ENCODE results near the gene ATP6V0D1. TPM values are rescaled to one million over a fixed set of nuclear protein-coding genes. Genes with fewer than 3 reads are reported as not detected.

ATP6V0D1 gene
- total and polyA plus RNA-seq, 2 experiments from 2014 or later: 20.6 to 68.7 TPM

DNA sequence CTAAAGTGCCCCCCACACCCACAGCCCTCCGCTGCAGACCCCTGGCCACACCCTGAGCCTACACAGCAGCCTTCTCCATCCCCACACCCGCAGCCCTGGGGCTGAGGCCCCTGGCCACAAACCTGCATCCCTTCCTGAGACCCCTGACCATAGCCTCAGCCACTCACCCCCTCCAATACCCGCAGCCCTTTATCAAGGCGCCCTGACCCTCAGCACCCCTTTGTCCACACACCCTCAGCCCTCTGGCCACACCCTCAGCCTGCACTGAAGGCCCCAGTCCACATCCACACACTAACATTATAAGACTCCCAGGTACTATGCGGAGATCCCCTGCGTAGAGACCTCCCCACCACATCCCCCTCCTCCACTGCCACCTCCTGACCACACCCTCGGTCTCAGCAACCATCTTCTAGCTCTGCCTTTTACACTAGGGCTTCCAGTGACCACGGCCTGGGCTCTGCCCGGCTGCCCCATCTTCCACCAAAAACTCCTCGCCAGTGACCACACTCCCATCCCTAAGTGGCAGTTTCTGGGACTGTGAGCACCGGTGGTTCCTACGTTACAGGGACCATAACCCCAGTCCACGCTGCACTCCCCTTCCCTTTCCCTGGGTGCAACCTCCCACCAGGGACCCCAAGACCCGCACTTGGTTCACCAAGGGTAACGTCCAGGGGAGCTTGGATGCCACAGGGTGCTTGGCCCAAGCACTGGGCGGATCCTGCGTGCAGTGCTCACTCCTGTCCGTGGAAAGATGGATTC is 88.5 kb downstream of the ATP6V0D1 start:
- H2AFZ ChIP-seq: peak overlapping the region; percentile 94
- Mint-ChIP-seq H3K4me3 (no peak overlapping the region), H3K36me3 (ENCODE audit: low read depth) (no peaks in the 10 kb centered on the region), H3K9me3 (no peaks in the 10 kb centered on the region), H3K27ac (no peak overlapping the region), H3K4me1 (peaks cover 25% of the 10 kb centered on the region), H3K27me3 (ENCODE audit: insufficient read depth, low read depth, poor library complexity) (peaks cover 60% of the 10 kb centered on the region)
- TF ChIP-seq EZH2phosphoT487 (IDR thresholded peaks at IDR 0.05; ENCODE audit: unreplicated experiment) (no peak), NANOG (IDR thresholded peaks at IDR 0.05; ENCODE audit: borderline replicate concordance) (no peak), ZNF114 (CRISPR knock-in tag; IDR thresholded peaks at IDR 0.05) (no peak), ZNF331 (CRISPR knock-in tag; IDR thresholded peaks at IDR 0.05; ENCODE audit: low read depth) (no peak), JUNB (IDR thresholded peaks at IDR 0.05; ENCODE audit: unreplicated experiment) (no peak), POLR2AphosphoS5 (IDR thresholded peaks at IDR 0.05; ENCODE audit: low read depth) (no peak), EZH2 (IDR thresholded peaks at IDR 0.05; ENCODE audit: low read depth, unreplicated experiment) (no peak), CREB1 (CRISPR knock-in tag; IDR thresholded peaks at IDR 0.05; ENCODE audit: low read depth) (no peak), STAT1 (IDR thresholded peaks at IDR 0.05; ENCODE audit: unreplicated experiment) (no peak)
- TF ChIP-seq, protein P1, sequence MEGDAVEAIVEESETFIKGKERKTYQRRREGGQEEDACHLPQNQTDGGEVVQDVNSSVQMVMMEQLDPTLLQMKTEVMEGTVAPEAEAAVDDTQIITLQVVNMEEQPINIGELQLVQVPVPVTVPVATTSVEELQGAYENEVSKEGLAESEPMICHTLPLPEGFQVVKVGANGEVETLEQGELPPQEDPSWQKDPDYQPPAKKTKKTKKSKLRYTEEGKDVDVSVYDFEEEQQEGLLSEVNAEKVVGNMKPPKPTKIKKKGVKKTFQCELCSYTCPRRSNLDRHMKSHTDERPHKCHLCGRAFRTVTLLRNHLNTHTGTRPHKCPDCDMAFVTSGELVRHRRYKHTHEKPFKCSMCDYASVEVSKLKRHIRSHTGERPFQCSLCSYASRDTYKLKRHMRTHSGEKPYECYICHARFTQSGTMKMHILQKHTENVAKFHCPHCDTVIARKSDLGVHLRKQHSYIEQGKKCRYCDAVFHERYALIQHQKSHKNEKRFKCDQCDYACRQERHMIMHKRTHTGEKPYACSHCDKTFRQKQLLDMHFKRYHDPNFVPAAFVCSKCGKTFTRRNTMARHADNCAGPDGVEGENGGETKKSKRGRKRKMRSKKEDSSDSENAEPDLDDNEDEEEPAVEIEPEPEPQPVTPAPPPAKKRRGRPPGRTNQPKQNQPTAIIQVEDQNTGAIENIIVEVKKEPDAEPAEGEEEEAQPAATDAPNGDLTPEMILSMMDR (conservative IDR thresholded peaks at IDR 0.05; ENCODE audit: low read depth in 2 of 2): no peak
- TF ChIP-seq, protein P2, sequence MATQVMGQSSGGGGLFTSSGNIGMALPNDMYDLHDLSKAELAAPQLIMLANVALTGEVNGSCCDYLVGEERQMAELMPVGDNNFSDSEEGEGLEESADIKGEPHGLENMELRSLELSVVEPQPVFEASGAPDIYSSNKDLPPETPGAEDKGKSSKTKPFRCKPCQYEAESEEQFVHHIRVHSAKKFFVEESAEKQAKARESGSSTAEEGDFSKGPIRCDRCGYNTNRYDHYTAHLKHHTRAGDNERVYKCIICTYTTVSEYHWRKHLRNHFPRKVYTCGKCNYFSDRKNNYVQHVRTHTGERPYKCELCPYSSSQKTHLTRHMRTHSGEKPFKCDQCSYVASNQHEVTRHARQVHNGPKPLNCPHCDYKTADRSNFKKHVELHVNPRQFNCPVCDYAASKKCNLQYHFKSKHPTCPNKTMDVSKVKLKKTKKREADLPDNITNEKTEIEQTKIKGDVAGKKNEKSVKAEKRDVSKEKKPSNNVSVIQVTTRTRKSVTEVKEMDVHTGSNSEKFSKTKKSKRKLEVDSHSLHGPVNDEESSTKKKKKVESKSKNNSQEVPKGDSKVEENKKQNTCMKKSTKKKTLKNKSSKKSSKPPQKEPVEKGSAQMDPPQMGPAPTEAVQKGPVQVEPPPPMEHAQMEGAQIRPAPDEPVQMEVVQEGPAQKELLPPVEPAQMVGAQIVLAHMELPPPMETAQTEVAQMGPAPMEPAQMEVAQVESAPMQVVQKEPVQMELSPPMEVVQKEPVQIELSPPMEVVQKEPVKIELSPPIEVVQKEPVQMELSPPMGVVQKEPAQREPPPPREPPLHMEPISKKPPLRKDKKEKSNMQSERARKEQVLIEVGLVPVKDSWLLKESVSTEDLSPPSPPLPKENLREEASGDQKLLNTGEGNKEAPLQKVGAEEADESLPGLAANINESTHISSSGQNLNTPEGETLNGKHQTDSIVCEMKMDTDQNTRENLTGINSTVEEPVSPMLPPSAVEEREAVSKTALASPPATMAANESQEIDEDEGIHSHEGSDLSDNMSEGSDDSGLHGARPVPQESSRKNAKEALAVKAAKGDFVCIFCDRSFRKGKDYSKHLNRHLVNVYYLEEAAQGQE (IDR thresholded peaks at IDR 0.05; ENCODE audit: unreplicated experiment): no peak
- TF ChIP-seq, protein P3, sequence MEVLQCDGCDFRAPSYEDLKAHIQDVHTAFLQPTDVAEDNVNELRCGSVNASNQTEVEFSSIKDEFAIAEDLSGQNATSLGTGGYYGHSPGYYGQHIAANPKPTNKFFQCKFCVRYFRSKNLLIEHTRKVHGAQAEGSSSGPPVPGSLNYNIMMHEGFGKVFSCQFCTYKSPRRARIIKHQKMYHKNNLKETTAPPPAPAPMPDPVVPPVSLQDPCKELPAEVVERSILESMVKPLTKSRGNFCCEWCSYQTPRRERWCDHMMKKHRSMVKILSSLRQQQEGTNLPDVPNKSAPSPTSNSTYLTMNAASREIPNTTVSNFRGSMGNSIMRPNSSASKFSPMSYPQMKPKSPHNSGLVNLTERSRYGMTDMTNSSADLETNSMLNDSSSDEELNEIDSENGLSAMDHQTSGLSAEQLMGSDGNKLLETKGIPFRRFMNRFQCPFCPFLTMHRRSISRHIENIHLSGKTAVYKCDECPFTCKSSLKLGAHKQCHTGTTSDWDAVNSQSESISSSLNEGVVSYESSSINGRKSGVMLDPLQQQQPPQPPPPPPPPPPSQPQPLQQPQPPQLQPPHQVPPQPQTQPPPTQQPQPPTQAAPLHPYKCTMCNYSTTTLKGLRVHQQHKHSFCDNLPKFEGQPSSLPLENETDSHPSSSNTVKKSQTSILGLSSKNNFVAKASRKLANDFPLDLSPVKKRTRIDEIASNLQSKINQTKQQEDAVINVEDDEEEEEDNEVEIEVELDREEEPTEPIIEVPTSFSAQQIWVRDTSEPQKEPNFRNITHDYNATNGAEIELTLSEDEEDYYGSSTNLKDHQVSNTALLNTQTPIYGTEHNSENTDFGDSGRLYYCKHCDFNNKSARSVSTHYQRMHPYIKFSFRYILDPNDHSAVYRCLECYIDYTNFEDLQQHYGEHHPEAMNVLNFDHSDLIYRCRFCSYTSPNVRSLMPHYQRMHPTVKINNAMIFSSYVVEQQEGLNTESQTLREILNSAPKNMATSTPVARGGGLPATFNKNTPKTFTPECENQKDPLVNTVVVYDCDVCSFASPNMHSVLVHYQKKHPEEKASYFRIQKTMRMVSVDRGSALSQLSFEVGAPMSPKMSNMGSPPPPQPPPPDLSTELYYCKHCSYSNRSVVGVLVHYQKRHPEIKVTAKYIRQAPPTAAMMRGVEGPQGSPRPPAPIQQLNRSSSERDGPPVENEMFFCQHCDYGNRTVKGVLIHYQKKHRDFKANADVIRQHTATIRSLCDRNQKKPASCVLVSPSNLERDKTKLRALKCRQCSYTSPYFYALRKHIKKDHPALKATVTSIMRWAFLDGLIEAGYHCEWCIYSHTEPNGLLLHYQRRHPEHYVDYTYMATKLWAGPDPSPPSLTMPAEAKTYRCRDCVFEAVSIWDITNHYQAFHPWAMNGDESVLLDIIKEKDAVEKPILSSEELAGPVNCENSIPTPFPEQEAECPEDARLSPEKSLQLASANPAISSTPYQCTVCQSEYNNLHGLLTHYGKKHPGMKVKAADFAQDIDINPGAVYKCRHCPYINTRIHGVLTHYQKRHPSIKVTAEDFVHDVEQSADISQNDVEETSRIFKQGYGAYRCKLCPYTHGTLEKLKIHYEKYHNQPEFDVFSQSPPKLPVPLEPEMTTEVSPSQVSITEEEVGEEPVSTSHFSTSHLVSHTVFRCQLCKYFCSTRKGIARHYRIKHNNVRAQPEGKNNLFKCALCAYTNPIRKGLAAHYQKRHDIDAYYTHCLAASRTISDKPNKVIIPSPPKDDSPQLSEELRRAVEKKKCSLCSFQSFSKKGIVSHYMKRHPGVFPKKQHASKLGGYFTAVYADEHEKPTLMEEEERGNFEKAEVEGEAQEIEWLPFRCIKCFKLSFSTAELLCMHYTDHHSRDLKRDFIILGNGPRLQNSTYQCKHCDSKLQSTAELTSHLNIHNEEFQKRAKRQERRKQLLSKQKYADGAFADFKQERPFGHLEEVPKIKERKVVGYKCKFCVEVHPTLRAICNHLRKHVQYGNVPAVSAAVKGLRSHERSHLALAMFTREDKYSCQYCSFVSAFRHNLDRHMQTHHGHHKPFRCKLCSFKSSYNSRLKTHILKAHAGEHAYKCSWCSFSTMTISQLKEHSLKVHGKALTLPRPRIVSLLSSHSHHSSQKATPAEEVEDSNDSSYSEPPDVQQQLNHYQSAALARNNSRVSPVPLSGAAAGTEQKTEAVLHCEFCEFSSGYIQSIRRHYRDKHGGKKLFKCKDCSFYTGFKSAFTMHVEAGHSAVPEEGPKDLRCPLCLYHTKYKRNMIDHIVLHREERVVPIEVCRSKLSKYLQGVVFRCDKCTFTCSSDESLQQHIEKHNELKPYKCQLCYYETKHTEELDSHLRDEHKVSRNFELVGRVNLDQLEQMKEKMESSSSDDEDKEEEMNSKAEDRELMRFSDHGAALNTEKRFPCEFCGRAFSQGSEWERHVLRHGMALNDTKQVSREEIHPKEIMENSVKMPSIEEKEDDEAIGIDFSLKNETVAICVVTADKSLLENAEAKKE (CRISPR knock-in tag; IDR thresholded peaks at IDR 0.05): no peak
- TF ChIP-seq, protein P4, sequence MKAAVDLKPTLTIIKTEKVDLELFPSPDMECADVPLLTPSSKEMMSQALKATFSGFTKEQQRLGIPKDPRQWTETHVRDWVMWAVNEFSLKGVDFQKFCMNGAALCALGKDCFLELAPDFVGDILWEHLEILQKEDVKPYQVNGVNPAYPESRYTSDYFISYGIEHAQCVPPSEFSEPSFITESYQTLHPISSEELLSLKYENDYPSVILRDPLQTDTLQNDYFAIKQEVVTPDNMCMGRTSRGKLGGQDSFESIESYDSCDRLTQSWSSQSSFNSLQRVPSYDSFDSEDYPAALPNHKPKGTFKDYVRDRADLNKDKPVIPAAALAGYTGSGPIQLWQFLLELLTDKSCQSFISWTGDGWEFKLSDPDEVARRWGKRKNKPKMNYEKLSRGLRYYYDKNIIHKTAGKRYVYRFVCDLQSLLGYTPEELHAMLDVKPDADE (IDR thresholded peaks at IDR 0.05): no peak
- H3K27me3 ChIP-seq (ENCODE audit: insufficient read depth): peaks cover 45% of the 10 kb centered on the region
- no peaks in the 10 kb centered on the region for H3K36me3 ChIP-seq (ENCODE audit: insufficient read depth)
- H4K20me1 ChIP-seq (replicated peaks; ENCODE audit: insufficient read depth): no peaks in the 10 kb centered on the region
- peak overlapping the region; percentile 61 for H3K4me3 ChIP-seq
- ATAC-seq: no peak
- no peaks in the 10 kb centered on the region for H3K9me2 ChIP-seq (ENCODE audit: insufficient read depth)
- no peak for DNase-seq (ENCODE audit: low spot score)
- peak overlapping the region; percentile 92 for H3K4me2 ChIP-seq
- no peaks in the 10 kb centered on the region for H3K79me2 ChIP-seq (replicated peaks; ENCODE audit: insufficient read depth)
- H3K27ac ChIP-seq (ENCODE audit: low read depth): no peak overlapping the region
- H3F3A ChIP-seq (replicated peaks; ENCODE audit: low read depth): 0 out of 2 replicates have a peak, but pooled peaks cover 10% of the 10 kb centered on the region
- peaks cover 38% of the 10 kb centered on the region for H3K4me1 ChIP-seq (ENCODE audit: insufficient read depth)
